HL-60 (cell line): ENCODE data around the gene RTN4IP1.
A peak's percentile ranks its signal among the peaks of the same experiment; 100 is the strongest.

Experiments
- DNase-seq, 2 experiments: peaks; one replicate each; pipeline ENCODE4 v3.0.0-alpha.2; 2010 to 2020; ENCODE audit warnings: low read depth in 1 of 2, low spot score in 1 of 2
- H3K27ac ChIP-seq: fragments of 250-450 bp; sonication (Bioruptor Pico); replicated peaks from 2 replicates; pipeline ENCODE4 v1.5.1; 2020; ENCODE audit warnings: mild to moderate bottlenecking, moderate library complexity
- H3K27me3 ChIP-seq: fragments of 250-450 bp; sonication (Bioruptor Pico); 2 replicates; pipeline ENCODE4 v1.5.1; 2021; ENCODE audit warnings: mild to moderate bottlenecking, moderate library complexity; ENCODE audit not compliant: insufficient read depth, poor library complexity, severe bottlenecking
- H3K4me3 ChIP-seq: replicated peaks from 2 replicates; pipeline ENCODE4 v1.5.1; 2011; ENCODE audit warnings: mild to moderate bottlenecking, control low read depth, low read length; ENCODE audit not compliant: insufficient read depth
- CTCF ChIP-seq: IDR thresholded peaks from one replicate; pipeline ENCODE4 v1.5.1; 2011; ENCODE audit warnings: low read length, control low read depth, inconsistent platforms; ENCODE audit not compliant: insufficient read depth
- GABPA ChIP-seq: IDR thresholded peaks from 2 replicates; pipeline ENCODE4 v1.6.1; 2012; ENCODE audit warnings: low read depth
- POLR2AphosphoS5 ChIP-seq: IDR thresholded peaks from 2 replicates; pipeline ENCODE4 v1.6.1; 2012; ENCODE audit warnings: low read depth
- SPI1 ChIP-seq: IDR thresholded peaks from 2 replicates; pipeline ENCODE4 v1.6.1; 2012; ENCODE audit warnings: low read depth, mild to moderate bottlenecking, borderline replicate concordance
- TF ChIP-seq, protein P1 (sequence below): IDR thresholded peaks from 2 replicates; pipeline ENCODE4 v1.6.1; 2012; ENCODE audit warnings: low read depth; ENCODE audit not compliant: insufficient replicate concordance

RTN4IP1 gene

DNA sequence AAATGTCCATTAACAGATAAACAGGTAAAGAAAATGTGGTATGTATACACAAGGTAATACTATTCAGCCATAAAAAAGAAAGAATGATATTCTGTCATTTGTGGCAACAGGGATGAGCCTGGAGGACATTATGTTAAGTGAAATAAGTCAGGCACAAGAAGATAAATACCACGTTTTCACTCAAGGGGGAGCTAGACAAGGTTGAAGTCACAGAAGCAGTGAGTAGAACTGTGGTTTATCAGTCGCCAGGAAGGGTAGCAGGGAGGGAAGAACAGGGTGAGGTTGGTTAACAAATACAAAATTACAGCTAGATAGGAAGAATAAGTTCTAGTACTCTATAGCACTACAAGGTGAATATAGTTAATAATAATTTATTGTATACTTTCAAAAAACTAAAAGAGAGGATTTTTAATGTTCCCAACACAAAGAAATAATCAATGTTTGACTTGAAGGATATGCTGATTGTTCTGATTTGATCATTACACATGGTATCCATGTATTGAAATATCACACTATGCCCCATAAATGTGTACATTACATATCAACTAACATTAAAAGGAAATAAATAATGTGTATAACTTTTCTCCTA, 21.1 kb downstream of the RTN4IP1 start:
- H3K27ac ChIP-seq: no peak overlapping the region
- H3K27me3 ChIP-seq: no peaks in the 10 kb centered on the region
- peak; percentile 37 to 70 for DNase-seq
- no peak overlapping the region for H3K4me3 ChIP-seq
- TF ChIP-seq CTCF: peak; percentile 56
- TF ChIP-seq SPI1: no peak
- TF ChIP-seq, protein P1, sequence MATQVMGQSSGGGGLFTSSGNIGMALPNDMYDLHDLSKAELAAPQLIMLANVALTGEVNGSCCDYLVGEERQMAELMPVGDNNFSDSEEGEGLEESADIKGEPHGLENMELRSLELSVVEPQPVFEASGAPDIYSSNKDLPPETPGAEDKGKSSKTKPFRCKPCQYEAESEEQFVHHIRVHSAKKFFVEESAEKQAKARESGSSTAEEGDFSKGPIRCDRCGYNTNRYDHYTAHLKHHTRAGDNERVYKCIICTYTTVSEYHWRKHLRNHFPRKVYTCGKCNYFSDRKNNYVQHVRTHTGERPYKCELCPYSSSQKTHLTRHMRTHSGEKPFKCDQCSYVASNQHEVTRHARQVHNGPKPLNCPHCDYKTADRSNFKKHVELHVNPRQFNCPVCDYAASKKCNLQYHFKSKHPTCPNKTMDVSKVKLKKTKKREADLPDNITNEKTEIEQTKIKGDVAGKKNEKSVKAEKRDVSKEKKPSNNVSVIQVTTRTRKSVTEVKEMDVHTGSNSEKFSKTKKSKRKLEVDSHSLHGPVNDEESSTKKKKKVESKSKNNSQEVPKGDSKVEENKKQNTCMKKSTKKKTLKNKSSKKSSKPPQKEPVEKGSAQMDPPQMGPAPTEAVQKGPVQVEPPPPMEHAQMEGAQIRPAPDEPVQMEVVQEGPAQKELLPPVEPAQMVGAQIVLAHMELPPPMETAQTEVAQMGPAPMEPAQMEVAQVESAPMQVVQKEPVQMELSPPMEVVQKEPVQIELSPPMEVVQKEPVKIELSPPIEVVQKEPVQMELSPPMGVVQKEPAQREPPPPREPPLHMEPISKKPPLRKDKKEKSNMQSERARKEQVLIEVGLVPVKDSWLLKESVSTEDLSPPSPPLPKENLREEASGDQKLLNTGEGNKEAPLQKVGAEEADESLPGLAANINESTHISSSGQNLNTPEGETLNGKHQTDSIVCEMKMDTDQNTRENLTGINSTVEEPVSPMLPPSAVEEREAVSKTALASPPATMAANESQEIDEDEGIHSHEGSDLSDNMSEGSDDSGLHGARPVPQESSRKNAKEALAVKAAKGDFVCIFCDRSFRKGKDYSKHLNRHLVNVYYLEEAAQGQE: no peak
- TF ChIP-seq GABPA: no peak

DNA sequence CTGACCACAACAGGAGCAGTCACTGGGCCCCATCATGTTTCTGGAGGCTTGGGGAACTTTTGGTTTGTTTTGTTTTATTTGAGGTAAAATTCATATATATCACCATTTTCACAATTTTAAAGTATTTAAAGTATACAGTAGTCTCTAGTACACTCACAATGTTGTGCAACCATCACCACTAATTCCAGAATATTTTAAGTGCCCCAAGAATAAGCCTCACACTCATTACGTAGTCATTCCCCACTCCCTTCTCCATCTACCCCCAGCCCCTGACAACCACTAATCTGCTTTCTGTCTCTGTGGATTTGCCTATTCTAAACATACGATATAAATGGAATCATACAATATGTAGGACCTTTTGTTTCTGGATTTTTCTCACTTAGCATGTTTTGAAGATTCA, 29.0 kb downstream of the RTN4IP1 start:
- TF ChIP-seq CTCF (no peak), GABPA (no peak), SPI1 (no peak), POLR2AphosphoS5 (no peak)
- TF ChIP-seq, protein P1: no peak
- Histone ChIP-seq H3K4me3 (no peak overlapping the region), H3K27me3 (no peaks in the 10 kb centered on the region), H3K27ac (no peak overlapping the region)
- no peak for DNase-seq

GRCh38 chr6:106599440-106599839, 29.9 kb downstream of the RTN4IP1 start:
- no peaks in the 10 kb centered on the region for H3K27me3 ChIP-seq
- no peak overlapping the region for H3K27ac ChIP-seq
- no peak for DNase-seq
- TF ChIP-seq, protein P1: no peak
- TF ChIP-seq CTCF (no peak), GABPA (no peak), SPI1 (no peak), POLR2AphosphoS5 (no peak)
- no peak overlapping the region for H3K4me3 ChIP-seq
